Jurkat, Clone E6-1 (cell line): Measurements from ENCODE around the gene ADGB.
A peak's percentile ranks its signal among the peaks of the same experiment; 100 is the strongest.
"Not testable (repeated sequence)": the region's sequence is repeated elsewhere in the genome, so short reads cannot be mapped to it uniquely, and the experiment has no call there.

Experiments
- DNase-seq: peaks from one replicate; pipeline ENCODE4 v3.0.0-alpha.2; 2011; ENCODE audit warnings: low read depth, low spot score
- H3K4me3 ChIP-seq: 2 replicates; pipeline ENCODE4 v1.5.1; 2011; ENCODE audit warnings: mild to moderate bottlenecking, low read length, control low read depth, moderate library complexity

Gene ADGB

GRCh38 chr6:146805546-146806325, 207.0 kb downstream of the ADGB start:
- DNase-seq, result no peak
- no peak overlapping the region for H3K4me3 ChIP-seq

GRCh38 chr6:146809014-146809413, 210.2 kb downstream of the ADGB start:
- not testable (repeated sequence) for H3K4me3 ChIP-seq, DNase-seq

GRCh38 chr6:146812811-146813321, 214.1 kb downstream of the ADGB start:
- H3K4me3 ChIP-seq, DNase-seq: not testable (repeated sequence)

- no peak overlapping the region for H3K4me3 ChIP-seq
- DNase-seq, result no peak
Measured at GRCh38 chr6:146813554-146813953, 214.8 kb downstream of the ADGB start.

DNA sequence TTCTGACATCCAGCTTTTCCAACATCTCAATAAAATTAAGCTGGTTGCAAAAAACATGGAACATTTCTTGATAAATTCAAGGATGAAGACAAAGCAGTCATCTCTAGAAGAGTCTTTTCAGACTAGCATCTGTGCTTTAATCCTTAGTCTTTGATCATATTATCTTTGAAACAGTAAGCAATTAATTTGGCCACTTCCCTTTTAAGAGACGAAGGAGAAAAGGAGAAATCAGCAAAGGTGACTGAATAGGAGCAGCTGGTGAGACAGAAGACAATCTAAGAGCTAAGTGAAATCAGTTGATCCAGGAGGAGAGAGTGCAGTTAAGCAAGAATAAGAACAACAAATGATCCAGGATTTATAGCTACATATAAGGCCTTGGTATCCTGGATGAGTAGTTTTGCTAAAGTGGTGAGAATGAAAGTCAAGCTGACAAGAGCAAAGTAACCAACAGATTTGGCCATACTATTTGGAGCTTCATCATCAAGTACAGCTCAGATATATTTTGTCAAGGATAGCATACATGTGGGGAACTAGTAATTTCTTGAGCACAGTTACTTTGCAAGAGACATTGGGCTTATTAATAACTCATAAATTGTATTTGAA, 215.5 kb downstream of the ADGB start:
- DNase-seq, result no peak
- H3K4me3 ChIP-seq, result no peak overlapping the region

- H3K4me3 ChIP-seq, DNase-seq: not testable (repeated sequence)
Measured at GRCh38 chr6:146815511-146816462, 217.0 kb downstream of the ADGB start.

GRCh38 chr6:146819596-146820320, 221.0 kb downstream of the ADGB start:
- no peak overlapping the region for H3K4me3 ChIP-seq
- DNase-seq, result no peak

- no peak overlapping the region for H3K4me3 ChIP-seq
- no peak for DNase-seq
Measured at GRCh38 chr6:146827216-146827928, 228.6 kb downstream of the ADGB start.

DNA sequence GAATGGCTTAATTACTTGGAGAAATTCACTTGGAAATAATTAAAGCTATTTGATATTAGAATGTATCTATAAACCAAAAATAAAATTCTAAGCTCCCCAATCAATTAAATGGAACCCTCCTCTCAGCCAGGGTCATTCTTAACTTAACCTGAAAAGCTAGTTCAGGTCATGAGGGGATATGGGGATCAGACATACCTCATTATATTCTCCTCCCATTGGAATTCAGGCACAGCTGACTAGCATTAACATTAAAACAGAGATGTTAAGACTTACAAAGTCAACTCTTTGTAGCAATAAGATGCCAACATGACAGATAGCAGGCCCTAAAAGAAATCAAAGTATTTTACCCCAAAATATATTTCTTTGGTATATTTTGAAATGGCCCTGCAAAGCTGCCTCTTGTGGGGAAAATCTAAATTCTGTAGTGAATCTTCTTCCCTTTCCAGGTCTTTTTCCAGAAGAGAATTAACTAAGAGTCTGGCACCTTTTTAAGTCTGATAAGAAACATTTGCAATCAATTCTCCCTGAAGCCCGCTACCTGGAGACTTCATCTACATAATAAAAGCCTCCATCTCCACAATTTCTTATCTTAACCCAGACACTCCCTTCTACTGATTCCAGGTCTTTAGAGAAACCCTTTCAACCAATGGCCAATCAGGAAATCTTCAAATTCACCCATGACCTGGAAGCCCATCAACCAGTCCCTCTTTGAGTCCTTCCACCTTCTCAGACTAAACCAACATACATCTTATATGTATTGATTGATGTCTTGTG, 231.2 kb downstream of the ADGB start:
- no peak for DNase-seq
- H3K4me3 ChIP-seq, result no peak overlapping the region

- no peak for DNase-seq
Measured at GRCh38 chr6:146833157-146833556, 234.4 kb downstream of the ADGB start.

GRCh38 chr6:146840216-146840615, 241.4 kb downstream of the ADGB start:
- no peak for DNase-seq
- no peak overlapping the region for H3K4me3 ChIP-seq

More at GRCh38 chr6:146833157-146833556, 234.4 kb downstream of the ADGB start:
- H3K4me3 ChIP-seq, result no peak overlapping the region

DNA sequence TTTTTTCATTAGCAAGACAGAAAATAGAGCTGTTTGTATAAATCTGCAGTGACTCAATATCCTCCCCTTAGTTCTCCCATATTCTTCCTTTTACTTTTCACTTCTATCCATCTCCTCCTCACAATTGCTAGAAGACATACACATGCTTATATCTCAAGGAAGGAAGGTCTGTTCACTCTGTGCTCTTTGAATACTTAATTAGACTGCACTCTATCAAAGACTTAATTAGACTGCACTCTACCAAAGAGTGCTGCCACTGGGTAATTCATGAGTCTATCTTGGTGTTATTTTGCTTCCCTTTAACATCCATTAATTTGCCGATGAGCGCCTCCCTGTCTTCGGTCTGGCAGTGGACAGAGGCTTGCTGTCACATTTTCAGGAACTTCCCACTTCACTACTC, 241.9 kb downstream of the ADGB start:
- DNase-seq, result no peak
- H3K4me3 ChIP-seq, result no peak overlapping the region

DNA sequence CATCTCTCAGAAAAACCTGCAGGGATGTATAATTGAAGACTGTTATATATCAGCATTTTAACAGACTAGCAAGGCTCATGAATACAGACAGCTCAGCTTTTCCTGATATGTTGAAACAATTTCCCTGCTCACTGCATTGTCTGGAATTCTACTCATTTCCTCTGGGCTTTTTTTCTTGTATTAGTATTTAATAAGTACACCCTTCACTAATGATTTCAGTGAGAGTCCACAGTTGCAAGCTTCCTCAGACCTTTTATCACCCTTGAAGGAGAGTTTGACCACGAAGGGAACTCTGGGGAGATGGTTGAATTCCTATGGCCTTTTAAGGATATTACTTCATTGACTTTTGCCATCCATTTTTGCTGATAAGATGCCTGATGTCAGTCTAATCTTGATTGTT, 248.7 kb downstream of the ADGB start:
- no peak overlapping the region for H3K4me3 ChIP-seq
- no peak for DNase-seq

DNA sequence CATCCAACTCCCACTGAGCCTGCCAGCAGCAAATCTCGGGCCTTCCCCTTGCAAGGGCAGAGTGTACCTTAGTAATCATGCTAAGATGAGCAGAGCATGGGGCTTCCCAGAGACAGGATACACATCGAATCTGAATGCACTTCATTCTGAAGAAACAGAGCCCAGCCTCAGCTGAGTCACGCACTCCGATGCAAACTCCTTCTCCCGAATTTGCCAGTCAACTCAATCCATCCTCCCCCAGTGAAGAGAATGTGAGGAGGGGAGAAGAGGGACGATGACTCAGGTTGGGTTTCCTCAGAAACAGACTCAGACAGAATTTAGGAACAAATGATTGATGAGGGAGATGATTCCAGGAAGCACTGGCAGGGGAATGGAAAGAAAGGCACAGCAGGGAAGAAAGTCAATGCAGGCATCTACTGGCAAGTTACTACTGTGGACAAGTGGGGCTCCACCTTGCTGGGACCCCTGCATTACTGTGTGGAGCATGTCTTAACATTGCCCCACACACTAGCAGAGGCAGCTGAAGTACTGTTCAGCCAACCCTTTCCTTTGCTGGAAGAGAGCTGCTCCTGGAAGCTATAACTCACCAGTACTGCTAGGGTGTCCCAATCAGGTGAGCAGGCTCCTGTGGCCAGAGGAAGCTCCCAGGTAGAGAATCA, 251.6 kb downstream of the ADGB start:
- no peak for DNase-seq
- H3K4me3 ChIP-seq, result no peak overlapping the region

DNA sequence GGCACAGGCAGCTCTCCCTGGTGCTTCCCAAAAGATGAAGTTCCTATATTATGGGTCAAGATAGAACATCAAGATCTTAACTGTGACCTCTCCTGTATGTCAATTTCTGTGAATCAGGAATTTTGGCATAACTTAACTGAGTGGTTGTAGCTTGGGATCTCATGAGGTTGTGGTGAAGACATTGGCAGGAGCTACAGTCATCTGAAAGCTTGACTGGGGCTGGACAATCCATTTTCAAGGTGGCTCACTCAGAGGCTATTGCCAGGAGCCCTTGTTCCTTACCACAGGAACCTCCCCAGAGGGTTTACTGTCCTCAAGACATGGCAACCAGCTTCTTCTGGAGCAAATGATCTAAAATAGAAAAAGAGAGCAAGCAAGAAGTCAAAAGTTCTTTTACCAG, 252.2 kb downstream of the ADGB start:
- DNase-seq, result no peak
- no peak overlapping the region for H3K4me3 ChIP-seq

GRCh38 chr6:146851837-146852236, 253.1 kb downstream of the ADGB start:
- DNase-seq, result peak; percentile 17
- no peak overlapping the region for H3K4me3 ChIP-seq
